ENCODE data around the gene KLHL29. TPM values are rescaled to one million over a fixed set of nuclear protein-coding genes. Genes with fewer than 3 reads are reported as not detected.

Gene KLHL29
- total and polyA plus RNA-seq, 2 donors (not counting 3 experiments of a cell fraction or from before 2014, with no cell fraction given), result 4.6 to 12.7 TPM

DNA sequence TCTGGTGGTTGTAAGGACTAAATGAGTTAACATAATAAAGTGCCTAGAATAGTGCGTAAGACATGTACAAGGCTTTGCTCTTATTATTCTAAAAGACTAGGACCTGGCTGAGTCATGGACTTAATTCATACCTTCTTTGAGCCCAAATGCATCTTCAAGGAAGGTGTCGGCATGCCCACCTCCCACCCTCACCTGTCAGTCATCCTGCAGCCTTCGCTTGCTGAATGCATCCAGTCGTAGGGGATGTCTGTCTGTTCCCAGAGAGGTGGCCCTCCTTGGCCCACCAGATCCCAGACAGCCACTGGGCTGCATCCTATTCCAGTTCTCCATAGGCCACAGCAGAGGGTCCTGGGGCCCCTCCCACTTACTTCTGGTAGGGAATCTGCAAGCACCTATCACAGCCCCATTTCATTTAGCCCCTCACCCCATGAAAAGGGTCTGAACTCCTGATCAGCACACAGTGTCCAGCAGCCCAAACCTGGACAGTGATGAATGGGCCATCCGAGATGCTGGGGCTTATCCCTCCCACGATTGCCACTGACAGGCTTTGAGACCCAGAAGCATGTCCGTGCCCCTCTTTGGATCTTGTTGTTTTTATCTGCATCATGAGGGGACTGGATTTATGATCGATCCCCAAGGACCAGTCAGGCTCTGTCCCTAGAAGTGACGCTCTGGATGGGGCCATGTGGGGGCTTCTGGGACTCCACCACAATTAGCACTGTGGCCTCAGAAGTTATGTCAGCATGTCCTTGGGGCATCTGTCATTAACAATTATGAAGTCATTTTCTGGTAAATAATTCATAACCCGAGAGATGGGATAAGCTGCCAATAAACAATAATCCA, 101.1 kb downstream of the KLHL29 start:
- CTCF ChIA-PET, result no interaction called here

DNA sequence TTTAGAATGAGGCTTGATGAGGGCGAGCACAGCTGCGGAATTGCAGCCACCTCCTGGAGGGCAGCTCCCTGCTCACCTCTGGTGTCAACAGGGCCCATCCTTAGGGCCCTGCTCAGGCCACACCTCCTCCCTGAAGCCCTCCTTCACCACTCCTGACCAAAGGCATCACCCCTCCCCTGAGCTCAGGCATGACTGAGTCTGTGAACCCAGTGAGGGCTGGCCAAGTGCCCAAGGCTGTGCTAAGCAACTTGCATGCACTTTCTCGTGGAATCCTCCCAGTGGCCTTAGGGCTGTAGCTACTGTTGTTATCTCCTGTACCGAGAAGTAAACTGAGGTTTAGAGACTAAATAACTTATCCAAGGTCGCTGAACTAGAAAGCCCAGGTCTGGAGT, 101.7 kb downstream of the KLHL29 start:
- Histone ChIP-seq H3K9me3 (replicated peaks; ENCODE audit: control insufficient read depth, insufficient read depth, low read length) (no peaks in the 10 kb centered on the region), H4K20me1 (replicated peaks; ENCODE audit: control insufficient read depth, extremely low read depth, insufficient read depth, low read length) (no peaks in the 10 kb centered on the region), H2AFZ (ENCODE audit: low read depth, low read length) (no peak overlapping the region), H3K27me3 (ENCODE audit: control insufficient read depth in 2 of 2, insufficient read depth in 2 of 2, low read length in 2 of 2) (no peaks in the 10 kb centered on the region), H3K4me2 (ENCODE audit: insufficient read depth, low read length) (no peak overlapping the region), H3K79me2 (ENCODE audit: control insufficient read depth, insufficient read depth, low read length) (no peaks in the 10 kb centered on the region), H3K4me3 (replicated peaks in 1 of 3; ENCODE audit: insufficient read depth in 1 of 3, low read depth in 1 of 3, low read length in 3 of 3) (no peak overlapping the region), H3K4me1 (ENCODE audit: control insufficient read depth, extremely low read depth, insufficient read depth, low read length) (no peaks in the 10 kb centered on the region), H3K9me1 (replicated peaks; ENCODE audit: control insufficient read depth, extremely low read depth, insufficient read depth, low read length) (no peaks in the 10 kb centered on the region), H3K27ac (ENCODE audit: insufficient read depth, low read depth, low read length) (no peak overlapping the region), H3K9ac (replicated peaks; ENCODE audit: extremely low read depth, insufficient read depth, low read length) (no peak overlapping the region), H3K36me3 (ENCODE audit: control insufficient read depth in 2 of 2, extremely low read depth in 1 of 2, insufficient read depth in 2 of 2, low read length in 2 of 2) (no peaks in the 10 kb centered on the region)
- ChIA-PET CTCF (no interaction called here), POLR2A (no interaction called here)
- intact Hi-C loops (cut with micrococcal nuclease) (no loop called here), dilution Hi-C loops (cut with MboI; ENCODE audit: extremely low pct_ligation_motif_present, low sequenced_read_pairs) (no loop called here)
- DNase-seq (ENCODE audit: low read depth, low spot score) (no peak), FAIRE-seq (no peak)
- TF ChIP-seq POLR2A (IDR thresholded peaks at IDR 0.05; ENCODE audit: low read depth, low read length) (no peak), POLR2AphosphoS5 (IDR thresholded peaks at IDR 0.05; ENCODE audit: insufficient read depth, low read depth, low read length) (no peak), GATA2 (IDR thresholded peaks at IDR 0.05; ENCODE audit: insufficient read depth, insufficient read length, low read depth, low read length) (no peak), FOS (IDR thresholded peaks at IDR 0.05; ENCODE audit: borderline replicate concordance, insufficient read depth, low read length) (no peak), JUN (IDR thresholded peaks at IDR 0.05; ENCODE audit: borderline replicate concordance, insufficient read depth, insufficient read length, low read depth) (no peak)
- TF ChIP-seq, protein P1, sequence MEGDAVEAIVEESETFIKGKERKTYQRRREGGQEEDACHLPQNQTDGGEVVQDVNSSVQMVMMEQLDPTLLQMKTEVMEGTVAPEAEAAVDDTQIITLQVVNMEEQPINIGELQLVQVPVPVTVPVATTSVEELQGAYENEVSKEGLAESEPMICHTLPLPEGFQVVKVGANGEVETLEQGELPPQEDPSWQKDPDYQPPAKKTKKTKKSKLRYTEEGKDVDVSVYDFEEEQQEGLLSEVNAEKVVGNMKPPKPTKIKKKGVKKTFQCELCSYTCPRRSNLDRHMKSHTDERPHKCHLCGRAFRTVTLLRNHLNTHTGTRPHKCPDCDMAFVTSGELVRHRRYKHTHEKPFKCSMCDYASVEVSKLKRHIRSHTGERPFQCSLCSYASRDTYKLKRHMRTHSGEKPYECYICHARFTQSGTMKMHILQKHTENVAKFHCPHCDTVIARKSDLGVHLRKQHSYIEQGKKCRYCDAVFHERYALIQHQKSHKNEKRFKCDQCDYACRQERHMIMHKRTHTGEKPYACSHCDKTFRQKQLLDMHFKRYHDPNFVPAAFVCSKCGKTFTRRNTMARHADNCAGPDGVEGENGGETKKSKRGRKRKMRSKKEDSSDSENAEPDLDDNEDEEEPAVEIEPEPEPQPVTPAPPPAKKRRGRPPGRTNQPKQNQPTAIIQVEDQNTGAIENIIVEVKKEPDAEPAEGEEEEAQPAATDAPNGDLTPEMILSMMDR (IDR thresholded peaks at IDR 0.05; ENCODE audit: extremely low read depth in 1 of 2, insufficient read depth in 1 of 2, low read depth in 1 of 2, low read length in 2 of 2), result no peak
- TF ChIP-seq, protein P2, sequence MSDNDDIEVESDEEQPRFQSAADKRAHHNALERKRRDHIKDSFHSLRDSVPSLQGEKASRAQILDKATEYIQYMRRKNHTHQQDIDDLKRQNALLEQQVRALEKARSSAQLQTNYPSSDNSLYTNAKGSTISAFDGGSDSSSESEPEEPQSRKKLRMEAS (IDR thresholded peaks at IDR 0.05; ENCODE audit: insufficient read depth, insufficient read length), result no peak
- no TSS peak for BruUV-seq (replicated peaks)

More for the DNA sequence above, 101.1 kb downstream of the KLHL29 start:
- Histone ChIP-seq H2AFZ (ENCODE audit: low read depth, low read length) (no peak overlapping the region), H3K9me1 (replicated peaks; ENCODE audit: control insufficient read depth, extremely low read depth, insufficient read depth, low read length) (no peaks in the 10 kb centered on the region), H4K20me1 (replicated peaks; ENCODE audit: control insufficient read depth, extremely low read depth, insufficient read depth, low read length) (no peaks in the 10 kb centered on the region), H3K9ac (replicated peaks; ENCODE audit: extremely low read depth, insufficient read depth, low read length) (no peak overlapping the region), H3K4me3 (replicated peaks in 1 of 3; ENCODE audit: insufficient read depth in 1 of 3, low read depth in 1 of 3, low read length in 3 of 3) (no peak overlapping the region), H3K9me3 (replicated peaks; ENCODE audit: control insufficient read depth, insufficient read depth, low read length) (no peaks in the 10 kb centered on the region), H3K27ac (ENCODE audit: insufficient read depth, low read depth, low read length) (no peak overlapping the region), H3K27me3 (ENCODE audit: control insufficient read depth in 2 of 2, insufficient read depth in 2 of 2, low read length in 2 of 2) (no peaks in the 10 kb centered on the region), H3K36me3 (ENCODE audit: control insufficient read depth in 2 of 2, extremely low read depth in 1 of 2, insufficient read depth in 2 of 2, low read length in 2 of 2) (no peaks in the 10 kb centered on the region), H3K79me2 (ENCODE audit: control insufficient read depth, insufficient read depth, low read length) (no peaks in the 10 kb centered on the region), H3K4me1 (ENCODE audit: control insufficient read depth, extremely low read depth, insufficient read depth, low read length) (no peaks in the 10 kb centered on the region), H3K4me2 (ENCODE audit: insufficient read depth, low read length) (no peak overlapping the region)
- no TSS peak for BruUV-seq (replicated peaks)
- FAIRE-seq, result no peak
- POLR2A ChIA-PET, result no interaction called here
- TF ChIP-seq, protein P2 (IDR thresholded peaks at IDR 0.05; ENCODE audit: insufficient read depth, insufficient read length), result no peak
- TF ChIP-seq POLR2AphosphoS5 (IDR thresholded peaks at IDR 0.05; ENCODE audit: insufficient read depth, low read depth, low read length), result no peak
- intact Hi-C loops (cut with micrococcal nuclease) (no loop called here), dilution Hi-C loops (cut with MboI; ENCODE audit: extremely low pct_ligation_motif_present, low sequenced_read_pairs) (no loop called here)
- DNase-seq (ENCODE audit: low read depth, low spot score), result no peak

All from endothelial cell of umbilical vein (primary cell).